SH-SY5Y (cell line): Measurements from ENCODE around the gene XBP1.

Experiments
- GATA2 ChIP-seq: IDR thresholded peaks from 2 replicates; pipeline ENCODE4 v1.6.1; 2011; ENCODE audit warnings: mild to moderate bottlenecking, low read depth, low read length
- GATA3 ChIP-seq: IDR thresholded peaks from 2 replicates; pipeline ENCODE4 v1.6.1; 2011; ENCODE audit warnings: low read depth, mild to moderate bottlenecking, low read length, moderate library complexity

DNA sequence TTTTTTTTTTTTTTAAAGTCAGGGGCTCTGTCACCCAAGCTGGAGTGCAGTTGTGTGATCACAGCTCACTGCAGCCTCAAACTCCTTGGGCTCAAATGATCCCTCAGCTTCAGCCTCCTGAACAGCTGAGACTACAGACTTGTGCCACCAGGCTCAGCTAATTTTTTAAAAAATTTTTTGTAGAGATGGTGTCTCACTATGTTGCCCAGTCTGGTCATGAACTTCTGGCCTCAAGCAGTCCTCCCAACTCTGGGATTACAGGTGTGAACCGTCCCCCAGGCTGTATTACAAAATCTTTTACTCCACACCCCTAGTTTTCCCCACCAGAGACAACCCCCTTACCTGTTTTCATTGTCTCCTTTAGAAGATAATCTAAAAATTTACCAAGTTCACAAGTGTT, 26.0 kb downstream of the XBP1 start:
- TF ChIP-seq GATA2 (no peak), GATA3 (no peak)
